Measurements from ENCODE around the gene C9orf78. TPM values are rescaled to one million over a fixed set of nuclear protein-coding genes. Genes with fewer than 3 reads are reported as not detected.

The C9orf78 gene
- polyA plus RNA-seq, 1 donor (not counting 4 experiments of a cell fraction or from before 2014, with no cell fraction given), result 66.5 TPM

DNA sequence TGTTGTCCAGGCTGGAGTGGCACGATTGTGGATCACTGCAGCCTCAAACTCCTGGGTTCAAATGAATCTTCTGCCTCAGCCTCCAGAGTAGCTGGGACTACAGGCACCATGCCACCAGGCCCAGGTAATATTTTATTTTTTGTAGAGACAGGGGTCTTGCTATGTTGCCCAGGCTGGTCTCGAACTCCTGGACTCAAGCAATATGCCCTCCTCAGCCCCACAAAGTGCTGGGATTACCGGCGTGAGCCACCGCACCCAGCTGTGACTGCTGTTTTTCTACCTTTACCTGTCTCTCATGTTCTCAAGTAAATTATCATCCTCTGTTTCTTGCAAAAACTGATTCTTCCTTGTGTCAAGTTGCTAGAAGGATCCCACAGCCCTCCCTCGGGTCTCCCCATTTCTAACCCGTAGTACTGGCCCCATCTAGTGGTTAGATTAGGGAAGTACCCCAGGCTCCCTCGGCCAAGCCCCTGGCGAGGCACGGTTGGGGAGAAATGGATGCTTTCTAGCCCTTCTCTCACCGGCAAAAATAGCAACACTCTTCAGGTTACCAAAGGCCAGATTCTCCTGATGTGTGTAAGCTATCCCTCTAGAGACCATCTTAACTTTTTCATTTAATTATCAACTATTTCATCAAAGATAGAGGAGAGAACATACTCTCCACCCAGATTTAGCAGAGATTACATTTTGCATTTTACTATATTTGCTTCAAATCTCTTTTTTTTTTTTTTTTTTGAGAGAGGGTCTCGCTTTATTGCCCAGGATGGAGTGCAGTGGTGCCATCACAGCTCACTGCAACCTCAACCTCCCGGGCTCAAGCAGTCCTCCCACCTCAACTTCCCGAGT is 51.3 kb downstream of the C9orf78 start:
- H3K4me1 ChIP-seq (ENCODE audit: control insufficient read depth, extremely low read depth, insufficient read depth, low read length), result no peaks in the 10 kb centered on the region
- no peak overlapping the region for H3K4me2 ChIP-seq (ENCODE audit: control insufficient read depth, extremely low read depth, insufficient read depth, low read depth, low read length)
- no peaks in the 10 kb centered on the region for H4K20me1 ChIP-seq (ENCODE audit: control insufficient read depth, extremely low read depth, insufficient read depth, low read length)
- H3K27ac ChIP-seq (ENCODE audit: control insufficient read depth, insufficient read depth, low read length), result no peak overlapping the region
- H2AFZ ChIP-seq (ENCODE audit: control insufficient read depth, low read length), result no peak overlapping the region
- DNase-seq (ENCODE audit: low read depth, low spot score) (no peak), FAIRE-seq (peak; percentile 76)
- no peak overlapping the region for H3K9ac ChIP-seq (ENCODE audit: control insufficient read depth, extremely low read depth, insufficient read depth, low read length)
- H3K79me2 ChIP-seq (ENCODE audit: control insufficient read depth, insufficient read depth, low read length), result no peaks in the 10 kb centered on the region
- no peaks in the 10 kb centered on the region for H3K36me3 ChIP-seq (ENCODE audit: control insufficient read depth in 2 of 2, extremely low read depth in 1 of 2, insufficient read depth in 2 of 2, low read length in 2 of 2)
- H3K27me3 ChIP-seq (ENCODE audit: control insufficient read depth, extremely low read depth, insufficient read depth, low read length), result no peaks in the 10 kb centered on the region
- TF ChIP-seq, protein P1, sequence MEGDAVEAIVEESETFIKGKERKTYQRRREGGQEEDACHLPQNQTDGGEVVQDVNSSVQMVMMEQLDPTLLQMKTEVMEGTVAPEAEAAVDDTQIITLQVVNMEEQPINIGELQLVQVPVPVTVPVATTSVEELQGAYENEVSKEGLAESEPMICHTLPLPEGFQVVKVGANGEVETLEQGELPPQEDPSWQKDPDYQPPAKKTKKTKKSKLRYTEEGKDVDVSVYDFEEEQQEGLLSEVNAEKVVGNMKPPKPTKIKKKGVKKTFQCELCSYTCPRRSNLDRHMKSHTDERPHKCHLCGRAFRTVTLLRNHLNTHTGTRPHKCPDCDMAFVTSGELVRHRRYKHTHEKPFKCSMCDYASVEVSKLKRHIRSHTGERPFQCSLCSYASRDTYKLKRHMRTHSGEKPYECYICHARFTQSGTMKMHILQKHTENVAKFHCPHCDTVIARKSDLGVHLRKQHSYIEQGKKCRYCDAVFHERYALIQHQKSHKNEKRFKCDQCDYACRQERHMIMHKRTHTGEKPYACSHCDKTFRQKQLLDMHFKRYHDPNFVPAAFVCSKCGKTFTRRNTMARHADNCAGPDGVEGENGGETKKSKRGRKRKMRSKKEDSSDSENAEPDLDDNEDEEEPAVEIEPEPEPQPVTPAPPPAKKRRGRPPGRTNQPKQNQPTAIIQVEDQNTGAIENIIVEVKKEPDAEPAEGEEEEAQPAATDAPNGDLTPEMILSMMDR (optimal IDR thresholded peaks at IDR 0.05 in 1 of 3, IDR thresholded peaks at IDR 0.05 in 1 of 3, conservative IDR thresholded peaks at IDR 0.05 in 1 of 3; ENCODE audit: extremely low read depth in 1 of 3, insufficient read depth in 2 of 3, low read length in 3 of 3), result peak; percentile 82 to 92 (median 87)
- TF ChIP-seq EZH2 (IDR thresholded peaks at IDR 0.05; ENCODE audit: low read length), result no peak
- H3K4me3 ChIP-seq (ENCODE audit: control insufficient read depth in 2 of 3, extremely low read depth in 1 of 3, insufficient read depth in 2 of 3, low read depth in 1 of 3, low read length in 3 of 3), result no peak overlapping the region
- H3K9me1 ChIP-seq (ENCODE audit: control insufficient read depth, extremely low read depth, insufficient read depth, low read length), result no peaks in the 10 kb centered on the region
- no peaks in the 10 kb centered on the region for H3K9me3 ChIP-seq (ENCODE audit: control insufficient read depth, low read depth, low read length)
- dilution Hi-C loops (cut with MboI; ENCODE audit: extremely low pct_ligation_motif_present, low sequenced_read_pairs), result no loop called here

DNA sequence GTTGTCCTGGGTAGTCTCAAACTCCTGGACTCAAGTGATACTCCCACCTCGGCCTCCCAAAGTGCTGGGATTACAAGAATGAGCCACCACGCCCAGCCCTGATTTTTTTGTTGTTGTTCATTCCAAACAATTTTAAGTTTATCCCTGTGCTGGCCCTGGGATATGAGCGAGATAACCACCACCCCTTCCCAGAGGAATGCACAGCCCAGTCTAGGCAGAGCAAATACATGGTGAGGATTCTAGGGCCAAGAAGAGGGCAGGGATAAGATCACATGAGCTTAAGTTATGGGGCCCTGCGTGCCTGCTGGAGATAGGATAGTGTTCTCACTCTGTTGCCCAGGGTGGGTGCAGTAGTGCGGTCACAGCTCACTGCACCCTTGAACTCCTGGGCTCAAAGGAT is 53.1 kb downstream of the C9orf78 start:
- dilution Hi-C loops (cut with MboI; ENCODE audit: extremely low pct_ligation_motif_present, low sequenced_read_pairs), result no loop called here
- Histone ChIP-seq H3K9me1 (ENCODE audit: control insufficient read depth, extremely low read depth, insufficient read depth, low read length) (no peaks in the 10 kb centered on the region), H3K4me2 (ENCODE audit: control insufficient read depth, extremely low read depth, insufficient read depth, low read depth, low read length) (no peak overlapping the region), H3K4me3 (ENCODE audit: control insufficient read depth in 2 of 3, extremely low read depth in 1 of 3, insufficient read depth in 2 of 3, low read depth in 1 of 3, low read length in 3 of 3) (no peak overlapping the region), H4K20me1 (ENCODE audit: control insufficient read depth, extremely low read depth, insufficient read depth, low read length) (no peaks in the 10 kb centered on the region), H3K9ac (ENCODE audit: control insufficient read depth, extremely low read depth, insufficient read depth, low read length) (no peak overlapping the region), H3K4me1 (ENCODE audit: control insufficient read depth, extremely low read depth, insufficient read depth, low read length) (peaks cover 14% of the 10 kb centered on the region), H3K27me3 (ENCODE audit: control insufficient read depth, extremely low read depth, insufficient read depth, low read length) (no peaks in the 10 kb centered on the region), H3K36me3 (ENCODE audit: control insufficient read depth in 2 of 2, extremely low read depth in 1 of 2, insufficient read depth in 2 of 2, low read length in 2 of 2) (no peaks in the 10 kb centered on the region), H3K9me3 (ENCODE audit: control insufficient read depth, low read depth, low read length) (no peaks in the 10 kb centered on the region), H3K27ac (ENCODE audit: control insufficient read depth, insufficient read depth, low read length) (no peak overlapping the region), H3K79me2 (ENCODE audit: control insufficient read depth, insufficient read depth, low read length) (no peaks in the 10 kb centered on the region), H2AFZ (ENCODE audit: control insufficient read depth, low read length) (no peak overlapping the region)
- no peak for DNase-seq (ENCODE audit: low read depth, low spot score)
- FAIRE-seq, result no peak
- no peak for TF ChIP-seq EZH2 (IDR thresholded peaks at IDR 0.05; ENCODE audit: low read length)
- TF ChIP-seq, protein P1 (optimal IDR thresholded peaks at IDR 0.05 in 1 of 3, IDR thresholded peaks at IDR 0.05 in 1 of 3, conservative IDR thresholded peaks at IDR 0.05 in 1 of 3; ENCODE audit: extremely low read depth in 1 of 3, insufficient read depth in 2 of 3, low read length in 3 of 3), result no peak
